H9 (cell line): ENCODE data around the gene LEMD3. TPM values are rescaled to one million over a fixed set of nuclear protein-coding genes. Genes with fewer than 3 reads are reported as not detected.
A peak's percentile ranks its signal among the peaks of the same experiment; 100 is the strongest.

Experiments
- DNase-seq: peaks from one replicate; pipeline ENCODE4 v3.0.0-alpha.2; 2017
- H2AFZ ChIP-seq: one replicate; pipeline ENCODE4 v1.6.1; 2013; ENCODE audit warnings: mild to moderate bottlenecking, low read length, control low read depth, moderate library complexity
- H2AK5ac ChIP-seq: 2 replicates; pipeline ENCODE4 v1.6.1; 2013; ENCODE audit warnings: low read length, control low read depth, mixed read lengths; ENCODE audit not compliant: insufficient read length
- H2BK120ac ChIP-seq: one replicate; pipeline ENCODE4 v1.6.1; 2013; ENCODE audit warnings: low read depth, mild to moderate bottlenecking, low read length, control low read depth, inconsistent platforms; ENCODE audit not compliant: poor library complexity, severe bottlenecking
- H2BK12ac ChIP-seq: 2 replicates; pipeline ENCODE4 v1.6.1; 2013; ENCODE audit warnings: low read length, control low read depth, mixed read lengths, low read depth; ENCODE audit not compliant: insufficient read length
- H2BK15ac ChIP-seq: 2 replicates; pipeline ENCODE4 v1.6.1; 2013; ENCODE audit warnings: low read depth, low read length, control low read depth
- H2BK20ac ChIP-seq: one replicate; pipeline ENCODE4 v1.6.1; 2013; ENCODE audit warnings: low read depth, mild to moderate bottlenecking, low read length, control low read depth, inconsistent platforms; ENCODE audit not compliant: poor library complexity, severe bottlenecking
- H2BK5ac ChIP-seq: 2 replicates; pipeline ENCODE4 v1.6.1; 2013; ENCODE audit warnings: low read length, control low read depth, mixed read lengths; ENCODE audit not compliant: insufficient read length
- H3K14ac ChIP-seq: 2 replicates; pipeline ENCODE4 v1.6.1; 2013; ENCODE audit warnings: low read length, control low read depth; ENCODE audit not compliant: insufficient read depth
- H3K18ac ChIP-seq: 2 replicates; pipeline ENCODE4 v1.6.1; 2013; ENCODE audit warnings: low read depth, mild to moderate bottlenecking, mixed read lengths, low read length, control low read depth; ENCODE audit not compliant: insufficient read length
- H3K23ac ChIP-seq: 2 replicates; pipeline ENCODE4 v1.6.1; 2013; ENCODE audit warnings: low read length, control low read depth, mixed read lengths, low read depth; ENCODE audit not compliant: insufficient read length
- H3K23me2 ChIP-seq: 2 replicates; pipeline ENCODE4 v1.6.1; 2013; ENCODE audit warnings: low read depth, mild to moderate bottlenecking, mixed read lengths, low read length, control low read depth; ENCODE audit not compliant: insufficient read length, poor library complexity, severe bottlenecking
- H3K27ac ChIP-seq: 2 replicates; pipeline ENCODE4 v1.5.1; 2013; ENCODE audit warnings: low read length, control low read depth, mixed read lengths, low read depth; ENCODE audit not compliant: insufficient read length
- H3K27me3 ChIP-seq: 2 replicates; pipeline ENCODE4 v1.6.1; 2013; ENCODE audit warnings: low read length, control low read depth, inconsistent platforms; ENCODE audit not compliant: insufficient read depth
- H3K4ac ChIP-seq: 2 replicates; pipeline ENCODE4 v1.6.1; 2013; ENCODE audit warnings: low read depth, mild to moderate bottlenecking, control low read depth, inconsistent platforms, low read length, moderate library complexity
- H3K4me1 ChIP-seq: 2 replicates; pipeline ENCODE4 v1.6.1; 2013; ENCODE audit warnings: low read length, control low read depth, inconsistent platforms; ENCODE audit not compliant: insufficient read depth
- H3K4me2 ChIP-seq: 2 replicates; pipeline ENCODE4 v1.6.1; 2013; ENCODE audit warnings: low read length, control low read depth, mixed read lengths; ENCODE audit not compliant: insufficient read length, insufficient read depth
- H3K56ac ChIP-seq: 2 replicates; pipeline ENCODE4 v1.6.1; 2013; ENCODE audit warnings: low read depth, mild to moderate bottlenecking, mixed read lengths, low read length, control low read depth; ENCODE audit not compliant: insufficient read length
- H3K79me1 ChIP-seq: 2 replicates; pipeline ENCODE4 v1.6.1; 2013; ENCODE audit warnings: low read depth, mild to moderate bottlenecking, moderate library complexity, low read length, control low read depth, inconsistent platforms; ENCODE audit not compliant: insufficient read depth, poor library complexity, severe bottlenecking
- H3K79me2 ChIP-seq: 2 replicates; pipeline ENCODE4 v1.6.1; 2013; ENCODE audit warnings: low read length, control low read depth, inconsistent platforms; ENCODE audit not compliant: insufficient read depth
- H3K9ac ChIP-seq: 2 replicates; pipeline ENCODE4 v1.6.1; 2013; ENCODE audit warnings: low read length, control low read depth, mixed read lengths; ENCODE audit not compliant: insufficient read length; ENCODE audit errors: extremely low read depth
- H3K9me3 ChIP-seq: one replicate; pipeline ENCODE4 v1.6.1; 2013; ENCODE audit warnings: low read depth, low read length, inconsistent platforms; ENCODE audit not compliant: control insufficient read depth
- H3T11ph ChIP-seq: one replicate; pipeline ENCODE4 v1.6.1; 2013; ENCODE audit warnings: mild to moderate bottlenecking, low read length, control low read depth, inconsistent platforms
- H4K20me1 ChIP-seq: one replicate; pipeline ENCODE4 v1.6.1; 2013; ENCODE audit not compliant: control insufficient read depth, insufficient read length, insufficient read depth
- H4K5ac ChIP-seq: 2 replicates; pipeline ENCODE4 v1.6.1; 2013; ENCODE audit warnings: low read depth, mild to moderate bottlenecking, mixed read lengths, low read length, control low read depth; ENCODE audit not compliant: insufficient read length
- H4K8ac ChIP-seq: replicated peaks from 2 replicates; pipeline ENCODE4 v1.6.1; 2013; ENCODE audit warnings: low read length, control low read depth, mixed read lengths, low read depth; ENCODE audit not compliant: insufficient read length
- H4K91ac ChIP-seq: 2 replicates; pipeline ENCODE4 v1.6.1; 2013; ENCODE audit warnings: low read depth, mild to moderate bottlenecking, moderate library complexity, mixed read lengths, low read length, control low read depth; ENCODE audit not compliant: insufficient read length
- H3K27ac Mint-ChIP-seq, 3 experiments: 2 replicates in 2 of 3; 3 replicates in 1 of 3; pipeline ENCODE4 v1.8.0; 2020 to 2021; ENCODE audit warnings: mixed read lengths in 3 of 3, mild to moderate bottlenecking in 1 of 3, moderate library complexity in 1 of 3
- H3K27me3 Mint-ChIP-seq: 2 replicates; pipeline ENCODE4 v1.8.0; 2021; ENCODE audit warnings: low read depth, mild to moderate bottlenecking, moderate library complexity, mixed read lengths
- H3K36me3 Mint-ChIP-seq, 3 experiments: 2 replicates in 2 of 3; 3 replicates in 1 of 3; pipeline ENCODE4 v1.8.0; 2020 to 2021; ENCODE audit warnings: low read depth in 3 of 3, mixed read lengths in 3 of 3; ENCODE audit not compliant: insufficient read depth in 1 of 3
- H3K4me1 Mint-ChIP-seq, 2 experiments: 2 replicates each; pipeline ENCODE4 v1.8.0; 2020; ENCODE audit warnings: mixed read lengths in 2 of 2
- H3K4me3 Mint-ChIP-seq, 2 experiments: 2 replicates in 1 of 2; 3 replicates in 1 of 2; pipeline ENCODE4 v1.8.0; 2020 to 2021; ENCODE audit warnings: mild to moderate bottlenecking in 2 of 2, mixed read lengths in 2 of 2, moderate library complexity in 1 of 2
- H3K9me3 Mint-ChIP-seq, 2 experiments: 2 replicates in 1 of 2; 3 replicates in 1 of 2; pipeline ENCODE4 v1.8.0; 2020; ENCODE audit warnings: mild to moderate bottlenecking in 2 of 2, mixed read lengths in 2 of 2, moderate library complexity in 1 of 2
- CTCF ChIP-seq: fragments of 200-600 bp; sonication (generic); conservative IDR thresholded peaks from 3 replicates; pipeline ENCODE4 v1.8.0; 2021; ENCODE audit warnings: antibody characterized with exemption, mild to moderate bottlenecking
- WGBS: extraction: QIAGEN DNeasy Blood & Tissue Kit; methylation state at CpG from one replicate; pipeline ENCODE4 v1.1.7; 2013; ENCODE audit warnings: missing lambda C conversion rate, low lambda C conversion rate, mixed read lengths; ENCODE audit not compliant: insufficient read length; ENCODE audit errors: extremely low coverage; 5-methylcytosine and 5-hydroxymethylcytosine counted together
- total RNA-seq: library from RNA; stranded (reverse); gene quantifications from 2 replicates; pipeline ENCODE4 v1.2.1, GENCODE V29; 2021

The LEMD3 gene
- total RNA-seq, 1 experiment from 2014 or later = 38.1 TPM

- no peak within 1 kb of the TSS for H3T11ph ChIP-seq
- no peak within 1 kb of the TSS for H2BK120ac ChIP-seq
- no peaks in the 10 kb centered on the region for H3K4me1 ChIP-seq
- no peaks in the 10 kb centered on the region for H3K9me3 Mint-ChIP-seq
- H3K36me3 Mint-ChIP-seq = no peaks in the 10 kb centered on the region
- peaks cover 4 to 5% of the 10 kb centered on the region in 2 experiments; a peak in 1 of 4 replicates for H3K4me1 Mint-ChIP-seq
- no peak within 1 kb of the TSS for H3K9ac ChIP-seq
- peak within 1 kb of the TSS in 1 of 3 experiments; percentile 18; a peak in 1 of 7 replicates for H3K27ac Mint-ChIP-seq
- H3K23me2 ChIP-seq = peaks cover 5% of the 10 kb centered on the region
- no peak within 1 kb of the TSS for H3K56ac ChIP-seq
- peaks cover 2% of the 10 kb centered on the region; the same call in 1 of the 2 replicates for H3K27me3 ChIP-seq
- H2AFZ ChIP-seq = no peak within 1 kb of the TSS
- peak; percentile 89 for DNase-seq
- H3K27me3 Mint-ChIP-seq = peaks cover 58% of the 10 kb centered on the region
- H3K27ac ChIP-seq = no peak within 1 kb of the TSS
- no peaks in the 10 kb centered on the region for H3K79me2 ChIP-seq
- no peak within 1 kb of the TSS for H3K18ac ChIP-seq
- peak; percentile 90 for TF ChIP-seq CTCF
- no peak within 1 kb of the TSS for H2BK15ac ChIP-seq
- H3K9me3 ChIP-seq = no peaks in the 10 kb centered on the region
- H3K23ac ChIP-seq = no peak within 1 kb of the TSS
- H2BK5ac ChIP-seq = no peak within 1 kb of the TSS
- H4K91ac ChIP-seq = no peak within 1 kb of the TSS
- no peak within 1 kb of the TSS for H3K4ac ChIP-seq
- H4K20me1 ChIP-seq = no peaks in the 10 kb centered on the region
- WGBS = no CpG with 5 or more reads among the region's 73 CpGs
- no peak within 1 kb of the TSS; the same call in 1 of the 2 replicates for H3K14ac ChIP-seq
- H3K4me3 Mint-ChIP-seq = peak within 1 kb of the TSS; percentile 49 to 75
- H4K8ac ChIP-seq = no peak within 1 kb of the TSS
- no peak within 1 kb of the TSS for H2AK5ac ChIP-seq
- H3K4me2 ChIP-seq = peak within 1 kb of the TSS; percentile 31
- H3K79me1 ChIP-seq = no peaks in the 10 kb centered on the region
- H2BK20ac ChIP-seq = no peak within 1 kb of the TSS
- no peak within 1 kb of the TSS for H2BK12ac ChIP-seq
- no peak within 1 kb of the TSS for H4K5ac ChIP-seq
Observed at GRCh38 chr12:65121049-65121955, 48.1 kb upstream of the LEMD3 start, which contains the start of gene WIF1. WIF1 (minus strand) TSS chr12:65121305; CDS start chr12:65121191, 114 bp downstream.
